Left ventricle myocardium inferior (tissue), 1 donor: ENCODE results near the gene SUPT6H. TPM values are rescaled to one million over a fixed set of nuclear protein-coding genes. Genes with fewer than 3 reads are reported as not detected.

ENCODE experiments used
- DNase-seq: peaks from one replicate; pipeline ENCODE4 v3.0.0-alpha.2; 2020
- H3K27ac ChIP-seq: fragments of 200-600 bp; replicated peaks from 2 replicates; pipeline ENCODE4 v1.8.0; 2021
- H3K27me3 ChIP-seq: fragments of 200-600 bp; 2 replicates; pipeline ENCODE4 v1.8.0; 2021; ENCODE audit warnings: low read depth
- H3K36me3 ChIP-seq: fragments of 200-600 bp; 2 replicates; pipeline ENCODE4 v1.8.0; 2021
- H3K4me1 ChIP-seq: fragments of 200-600 bp; 2 replicates; pipeline ENCODE4 v1.8.0; 2021
- H3K4me3 ChIP-seq: fragments of 200-600 bp; 2 replicates; pipeline ENCODE4 v1.8.0; 2021; ENCODE audit warnings: mild to moderate bottlenecking, moderate library complexity
- H3K9me3 ChIP-seq: fragments of 200-600 bp; replicated peaks from 2 replicates; pipeline ENCODE4 v1.8.0; 2021
- intact Hi-C: fragments of 100-400 bp; cut with micrococcal nuclease; formaldehyde crosslinking; loops from one replicate; pipeline ENCODE4 v1.11.0; 2022
- total RNA-seq: library from RNA; stranded (reverse); fragmentation: NEBNext Ultra II Directional; extraction: Animal tissue kit (Norgen Biotek cat#: 25700); gene quantifications from one replicate; pipeline ENCODE4 v1.2.1, GENCODE V29; 2021
- TF ChIP-seq, protein P1 (sequence below): fragments of 200-600 bp; IDR thresholded peaks from 2 replicates; pipeline ENCODE4 v1.8.0; 2021; ENCODE audit warnings: antibody characterized with exemption, mild to moderate bottlenecking, borderline replicate concordance
- donor health status: DM: no; HTN: yes; CAD: no; lungs with severe emphysema.

The SUPT6H gene
- total RNA-seq, 1 donor from 2014 or later = 44.8 TPM

DNA sequence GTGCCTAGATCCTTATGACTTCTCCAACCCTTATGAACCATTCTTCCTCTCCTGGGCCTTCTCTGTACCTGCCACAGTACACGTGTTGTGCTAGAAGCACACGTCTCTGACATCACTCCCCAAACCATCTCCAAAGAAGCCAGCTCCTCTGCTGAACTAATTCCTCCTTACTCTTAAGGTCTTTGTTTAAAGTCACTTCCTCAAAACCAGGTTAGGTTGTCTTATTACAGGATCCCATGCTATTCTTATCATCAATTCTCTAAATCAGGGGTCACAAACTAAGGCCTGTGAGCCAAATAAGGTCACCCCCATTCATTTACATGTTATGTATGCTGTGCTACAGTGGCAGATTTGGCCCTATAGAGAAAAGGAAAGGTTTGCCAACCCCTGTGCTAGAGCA, 4.0 kb downstream of the SUPT6H start:
- Histone ChIP-seq H3K9me3 (no peaks in the 10 kb centered on the region), H3K4me1 (peaks cover 66% of the 10 kb centered on the region), H3K27ac (no peak overlapping the region), H3K4me3 (no peak overlapping the region), H3K27me3 (no peaks in the 10 kb centered on the region), H3K36me3 (peaks cover 20% of the 10 kb centered on the region)
- intact Hi-C loops = no loop called here
- no peak for DNase-seq
- TF ChIP-seq, protein P1, sequence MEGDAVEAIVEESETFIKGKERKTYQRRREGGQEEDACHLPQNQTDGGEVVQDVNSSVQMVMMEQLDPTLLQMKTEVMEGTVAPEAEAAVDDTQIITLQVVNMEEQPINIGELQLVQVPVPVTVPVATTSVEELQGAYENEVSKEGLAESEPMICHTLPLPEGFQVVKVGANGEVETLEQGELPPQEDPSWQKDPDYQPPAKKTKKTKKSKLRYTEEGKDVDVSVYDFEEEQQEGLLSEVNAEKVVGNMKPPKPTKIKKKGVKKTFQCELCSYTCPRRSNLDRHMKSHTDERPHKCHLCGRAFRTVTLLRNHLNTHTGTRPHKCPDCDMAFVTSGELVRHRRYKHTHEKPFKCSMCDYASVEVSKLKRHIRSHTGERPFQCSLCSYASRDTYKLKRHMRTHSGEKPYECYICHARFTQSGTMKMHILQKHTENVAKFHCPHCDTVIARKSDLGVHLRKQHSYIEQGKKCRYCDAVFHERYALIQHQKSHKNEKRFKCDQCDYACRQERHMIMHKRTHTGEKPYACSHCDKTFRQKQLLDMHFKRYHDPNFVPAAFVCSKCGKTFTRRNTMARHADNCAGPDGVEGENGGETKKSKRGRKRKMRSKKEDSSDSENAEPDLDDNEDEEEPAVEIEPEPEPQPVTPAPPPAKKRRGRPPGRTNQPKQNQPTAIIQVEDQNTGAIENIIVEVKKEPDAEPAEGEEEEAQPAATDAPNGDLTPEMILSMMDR = no peak

DNA sequence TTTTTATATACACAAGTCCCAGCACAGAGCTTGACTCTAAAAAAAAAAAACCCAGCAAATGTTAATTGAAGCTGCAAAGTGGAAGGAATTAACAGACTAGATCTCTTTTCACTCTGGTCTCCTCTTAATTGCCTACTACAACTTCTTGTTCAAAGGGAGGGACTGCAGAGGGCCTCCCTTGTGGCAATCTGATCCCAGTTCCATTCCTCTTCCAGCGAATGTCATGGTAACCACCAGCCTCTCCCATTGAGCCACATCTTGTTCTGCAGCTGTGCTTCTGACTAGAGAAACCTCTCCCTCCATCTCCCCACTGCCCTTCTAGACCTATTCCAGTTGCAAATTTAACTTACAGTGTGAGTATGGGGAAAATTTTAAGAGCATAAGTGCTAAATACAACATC, 5.9 kb downstream of the SUPT6H start:
- H3K27me3 ChIP-seq = no peaks in the 10 kb centered on the region
- intact Hi-C loops = no loop called here
- no peak for DNase-seq
- TF ChIP-seq, protein P1 = no peak
- H3K9me3 ChIP-seq = no peaks in the 10 kb centered on the region
- peaks cover 39% of the 10 kb centered on the region for H3K36me3 ChIP-seq
- H3K4me1 ChIP-seq = peaks cover 49% of the 10 kb centered on the region
- H3K27ac ChIP-seq = no peak overlapping the region
- no peak overlapping the region for H3K4me3 ChIP-seq

GRCh38 chr17:28669918-28670317, 7.9 kb downstream of the SUPT6H start:
- no peak overlapping the region for H3K27ac ChIP-seq
- DNase-seq = no peak
- peaks cover 59% of the 10 kb centered on the region for H3K36me3 ChIP-seq
- TF ChIP-seq, protein P1 = no peak
- intact Hi-C loops = no loop called here
- H3K9me3 ChIP-seq = no peaks in the 10 kb centered on the region
- H3K27me3 ChIP-seq = no peaks in the 10 kb centered on the region
- peaks cover 28% of the 10 kb centered on the region for H3K4me1 ChIP-seq
- no peak overlapping the region for H3K4me3 ChIP-seq

- H3K4me3 ChIP-seq = no peak overlapping the region
- intact Hi-C loops = no loop called here
- H3K27ac ChIP-seq = no peak overlapping the region
- TF ChIP-seq, protein P1 = no peak
- DNase-seq = no peak
- no peaks in the 10 kb centered on the region for H3K9me3 ChIP-seq
- no peaks in the 10 kb centered on the region for H3K4me1 ChIP-seq
- no peaks in the 10 kb centered on the region for H3K27me3 ChIP-seq
- peaks cover 100% of the 10 kb centered on the region for H3K36me3 ChIP-seq
Measured at GRCh38 chr17:28675490-28675889, 13.5 kb downstream of the SUPT6H start.

DNA sequence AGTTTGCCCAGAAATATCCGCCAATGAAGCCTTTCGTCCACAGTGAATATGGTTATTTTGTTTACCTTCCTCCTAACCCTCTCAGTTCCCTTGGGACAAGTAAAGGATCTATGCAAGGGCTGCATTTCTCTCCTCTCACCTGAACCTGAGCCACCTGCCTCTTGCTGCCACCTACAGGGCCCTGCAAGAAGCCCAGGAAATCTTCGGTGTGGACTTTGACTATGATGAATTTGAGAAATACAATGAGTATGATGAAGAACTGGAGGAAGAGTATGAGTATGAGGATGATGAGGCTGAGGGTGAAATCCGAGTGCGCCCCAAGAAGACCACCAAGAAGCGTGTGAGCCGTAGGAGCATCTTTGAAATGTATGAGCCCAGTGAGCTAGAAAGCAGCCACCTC, 14.0 kb downstream of the SUPT6H start:
- intact Hi-C loops = no loop called here
- H3K36me3 ChIP-seq = peaks cover 100% of the 10 kb centered on the region
- no peak overlapping the region for H3K4me3 ChIP-seq
- TF ChIP-seq, protein P1 = no peak
- H3K9me3 ChIP-seq = no peaks in the 10 kb centered on the region
- H3K4me1 ChIP-seq = no peaks in the 10 kb centered on the region
- H3K27me3 ChIP-seq = no peaks in the 10 kb centered on the region
- no peak for DNase-seq
- H3K27ac ChIP-seq = no peak overlapping the region

DNA sequence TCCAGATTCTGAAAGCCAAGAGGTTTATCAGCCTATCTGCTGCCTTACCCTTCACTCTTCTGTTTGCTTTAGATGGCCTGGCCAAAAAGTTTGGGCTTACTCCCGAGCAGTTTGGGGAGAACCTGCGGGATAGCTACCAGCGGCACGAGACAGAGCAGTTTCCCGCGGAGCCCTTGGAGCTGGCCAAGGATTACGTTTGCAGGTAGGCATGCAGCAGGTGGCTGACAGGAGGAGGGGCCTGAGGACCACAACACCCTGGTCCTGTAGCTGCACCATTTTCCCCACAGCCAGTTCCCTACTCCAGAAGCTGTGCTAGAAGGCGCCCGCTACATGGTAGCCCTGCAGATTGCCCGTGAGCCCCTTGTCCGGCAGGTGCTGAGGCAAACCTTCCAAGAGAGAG, 20.6 kb downstream of the SUPT6H start:
- no peak overlapping the region for H3K27ac ChIP-seq
- no peaks in the 10 kb centered on the region for H3K27me3 ChIP-seq
- H3K9me3 ChIP-seq = no peaks in the 10 kb centered on the region
- peaks cover 100% of the 10 kb centered on the region for H3K36me3 ChIP-seq
- intact Hi-C loops = no loop called here
- no peak overlapping the region for H3K4me3 ChIP-seq
- DNase-seq = no peak
- TF ChIP-seq, protein P1 = no peak
- H3K4me1 ChIP-seq = peaks cover 6% of the 10 kb centered on the region
